NB4 (cell line): ENCODE measurements around the gene GPR84.
"Not testable (repeated sequence)": the region's sequence is repeated elsewhere in the genome, so short reads cannot be mapped to it uniquely, and the experiment has no call there.

Experiments used
- DNase-seq: peaks from one replicate; pipeline ENCODE4 v3.0.0; 2010; ENCODE audit warnings: low read depth
- H3K4me3 ChIP-seq: one replicate; pipeline ENCODE4 v1.5.1; 2011; ENCODE audit warnings: mild to moderate bottlenecking, low read depth, low read length, moderate library complexity
- MYC ChIP-seq: IDR thresholded peaks from 2 replicates; pipeline ENCODE4 v1.6.1; 2011; ENCODE audit warnings: low read depth, low read length
- POLR2A ChIP-seq: IDR thresholded peaks from 2 replicates; pipeline ENCODE4 v1.6.1; 2011; ENCODE audit warnings: mild to moderate bottlenecking; ENCODE audit not compliant: insufficient read length; ENCODE audit errors: extremely low read depth
- TF ChIP-seq, protein P1 (sequence below): IDR thresholded peaks from 2 replicates; pipeline ENCODE4 v1.6.1; 2011; ENCODE audit warnings: low read depth, low read length
- TF ChIP-seq, protein P2 (sequence below): IDR thresholded peaks from one replicate; pipeline ENCODE4 v1.5.1; 2012; ENCODE audit warnings: low read depth, low read length

GPR84 gene

DNA sequence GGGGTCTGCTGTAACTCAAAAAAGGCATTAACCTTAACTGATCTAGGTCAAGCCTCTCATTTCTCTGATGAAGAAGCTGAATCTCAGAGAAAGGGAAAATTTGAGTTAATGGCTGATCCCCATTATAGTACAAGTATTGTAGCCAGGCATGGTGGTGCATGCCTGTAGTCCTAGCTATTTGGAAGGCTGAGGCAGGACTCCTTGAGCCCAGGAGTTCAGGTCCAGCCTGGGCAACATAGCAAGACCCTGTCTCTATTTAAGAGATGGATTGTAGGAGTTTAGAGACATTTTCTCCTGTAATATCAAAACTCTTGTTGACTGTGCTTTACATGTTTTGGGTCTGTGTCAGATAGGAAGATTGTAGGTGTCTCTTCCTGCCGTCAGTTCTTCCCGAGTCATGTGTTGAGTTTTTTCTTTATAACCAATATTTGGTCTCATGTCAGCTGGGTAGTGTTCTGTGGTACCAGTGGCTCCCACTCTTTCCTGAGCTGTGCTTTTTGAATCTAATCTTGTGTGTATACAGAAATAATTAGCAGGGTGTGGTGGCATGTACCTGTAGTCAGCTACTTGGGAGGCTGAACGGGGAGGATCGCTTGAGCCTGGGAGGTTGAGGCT is 30.8 kb downstream of the GPR84 start:
- no peak for DNase-seq
- no peak overlapping the region for H3K4me3 ChIP-seq
- TF ChIP-seq MYC (no peak), POLR2A (no peak)
- TF ChIP-seq, protein P1, sequence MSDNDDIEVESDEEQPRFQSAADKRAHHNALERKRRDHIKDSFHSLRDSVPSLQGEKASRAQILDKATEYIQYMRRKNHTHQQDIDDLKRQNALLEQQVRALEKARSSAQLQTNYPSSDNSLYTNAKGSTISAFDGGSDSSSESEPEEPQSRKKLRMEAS: no peak
- TF ChIP-seq, protein P2, sequence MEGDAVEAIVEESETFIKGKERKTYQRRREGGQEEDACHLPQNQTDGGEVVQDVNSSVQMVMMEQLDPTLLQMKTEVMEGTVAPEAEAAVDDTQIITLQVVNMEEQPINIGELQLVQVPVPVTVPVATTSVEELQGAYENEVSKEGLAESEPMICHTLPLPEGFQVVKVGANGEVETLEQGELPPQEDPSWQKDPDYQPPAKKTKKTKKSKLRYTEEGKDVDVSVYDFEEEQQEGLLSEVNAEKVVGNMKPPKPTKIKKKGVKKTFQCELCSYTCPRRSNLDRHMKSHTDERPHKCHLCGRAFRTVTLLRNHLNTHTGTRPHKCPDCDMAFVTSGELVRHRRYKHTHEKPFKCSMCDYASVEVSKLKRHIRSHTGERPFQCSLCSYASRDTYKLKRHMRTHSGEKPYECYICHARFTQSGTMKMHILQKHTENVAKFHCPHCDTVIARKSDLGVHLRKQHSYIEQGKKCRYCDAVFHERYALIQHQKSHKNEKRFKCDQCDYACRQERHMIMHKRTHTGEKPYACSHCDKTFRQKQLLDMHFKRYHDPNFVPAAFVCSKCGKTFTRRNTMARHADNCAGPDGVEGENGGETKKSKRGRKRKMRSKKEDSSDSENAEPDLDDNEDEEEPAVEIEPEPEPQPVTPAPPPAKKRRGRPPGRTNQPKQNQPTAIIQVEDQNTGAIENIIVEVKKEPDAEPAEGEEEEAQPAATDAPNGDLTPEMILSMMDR: no peak

DNA sequence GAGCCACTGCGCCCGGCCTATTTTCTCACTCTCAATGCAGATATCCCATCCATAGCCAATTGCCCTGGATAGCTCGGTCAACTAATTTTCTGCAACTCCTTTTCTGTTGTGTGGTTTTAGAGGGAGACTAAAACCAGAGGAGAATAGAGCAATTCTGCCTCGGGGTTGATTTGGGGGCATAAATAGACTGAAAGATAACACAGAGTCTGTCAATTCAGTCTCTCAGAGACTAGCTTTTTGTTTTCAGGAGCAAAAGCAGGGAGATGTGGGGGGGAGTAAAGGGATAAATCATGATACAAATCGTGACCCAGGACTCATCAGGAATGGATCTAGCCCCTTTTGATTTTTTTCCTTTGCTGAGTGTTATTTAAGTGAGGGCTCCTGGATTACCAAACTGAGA is 32.8 kb downstream of the GPR84 start:
- TF ChIP-seq, protein P2: no peak
- TF ChIP-seq MYC (no peak), POLR2A (no peak)
- TF ChIP-seq, protein P1: no peak
- no peak for DNase-seq
- no peak overlapping the region for H3K4me3 ChIP-seq

DNA sequence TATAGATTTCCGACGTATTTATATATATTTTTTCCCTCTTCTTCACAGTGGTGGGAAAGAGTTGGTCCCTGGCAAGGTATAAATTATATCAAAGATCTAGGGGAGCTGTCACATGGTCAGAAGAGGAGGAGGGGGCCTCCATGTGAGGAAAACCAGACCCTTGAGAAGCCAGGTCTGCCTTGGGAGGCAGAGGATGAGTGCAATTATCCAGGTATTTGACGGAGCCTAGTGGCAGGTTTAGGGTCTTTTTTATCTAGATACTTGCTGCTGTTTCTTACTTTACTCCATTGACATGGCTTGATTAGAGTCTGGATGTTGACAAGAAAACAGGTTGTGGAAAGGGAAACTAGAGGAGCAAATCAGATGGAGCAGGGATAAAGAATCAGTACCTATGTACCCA is 33.8 kb downstream of the GPR84 start:
- DNase-seq: no peak
- no peak overlapping the region for H3K4me3 ChIP-seq
- TF ChIP-seq, protein P1: no peak
- TF ChIP-seq MYC (no peak), POLR2A (no peak)
- TF ChIP-seq, protein P2: no peak

DNA sequence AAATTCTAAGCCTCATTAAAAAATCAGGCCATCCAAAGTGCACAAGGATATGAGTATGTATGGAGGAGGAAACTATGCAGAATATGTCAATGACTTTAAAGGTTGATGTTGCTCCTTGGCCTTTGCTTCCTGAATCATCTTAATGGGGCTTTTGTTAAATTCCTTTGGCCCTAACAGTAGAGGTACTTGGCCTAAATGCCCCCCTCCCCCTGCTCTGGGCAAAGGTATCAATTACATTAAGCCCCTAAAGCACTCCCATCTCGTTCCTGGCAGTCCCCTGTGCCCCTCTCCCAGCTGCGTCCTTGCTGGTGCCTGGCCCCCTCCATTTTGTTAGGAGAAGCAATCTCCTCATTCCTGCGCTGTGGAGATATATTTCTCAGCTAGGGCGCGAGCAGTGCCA is 34.5 kb downstream of the GPR84 start:
- TF ChIP-seq MYC (no peak), POLR2A (no peak)
- TF ChIP-seq, protein P1: no peak
- TF ChIP-seq, protein P2: no peak
- no peak overlapping the region for H3K4me3 ChIP-seq
- no peak for DNase-seq

DNA sequence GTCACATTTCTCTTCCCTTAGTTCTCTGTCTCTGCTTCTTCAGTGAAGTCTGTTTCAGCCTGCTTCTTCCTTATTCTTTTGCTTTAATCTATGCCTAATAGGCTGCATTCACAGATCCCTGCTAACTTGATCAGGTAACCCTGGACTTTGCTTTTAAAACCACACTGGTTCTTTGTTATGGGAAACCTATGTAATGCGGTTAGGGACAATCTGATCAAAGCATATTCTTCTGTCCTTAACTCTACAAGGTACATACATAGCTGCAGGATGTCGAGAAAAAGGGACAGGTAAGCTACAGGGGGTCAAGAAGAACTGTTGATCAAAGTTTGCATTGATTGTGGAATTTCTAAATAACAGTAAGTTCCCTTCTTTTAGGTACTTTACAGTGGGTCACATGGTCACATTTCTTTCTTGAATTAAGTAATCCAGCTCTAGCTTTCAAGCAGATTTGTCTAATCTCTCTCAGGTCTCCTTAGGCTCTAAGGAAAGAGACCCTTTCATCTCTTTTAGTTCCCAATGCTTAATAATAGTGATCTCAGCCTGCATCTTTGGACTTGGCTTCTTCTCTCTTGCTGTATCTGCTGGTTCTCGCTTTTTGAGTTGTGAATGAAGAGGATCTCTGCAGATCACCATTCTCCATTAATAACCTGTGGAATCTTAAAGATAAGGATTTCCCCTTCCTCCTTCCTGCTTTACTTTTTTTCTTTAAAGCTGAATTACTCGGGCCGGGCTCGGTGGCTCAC is 35.5 kb downstream of the GPR84 start:
- no peak for DNase-seq
- no peak overlapping the region for H3K4me3 ChIP-seq
- TF ChIP-seq, protein P1: no peak
- no peak for TF ChIP-seq POLR2A
- TF ChIP-seq MYC: no peak
- TF ChIP-seq, protein P2: no peak

DNA sequence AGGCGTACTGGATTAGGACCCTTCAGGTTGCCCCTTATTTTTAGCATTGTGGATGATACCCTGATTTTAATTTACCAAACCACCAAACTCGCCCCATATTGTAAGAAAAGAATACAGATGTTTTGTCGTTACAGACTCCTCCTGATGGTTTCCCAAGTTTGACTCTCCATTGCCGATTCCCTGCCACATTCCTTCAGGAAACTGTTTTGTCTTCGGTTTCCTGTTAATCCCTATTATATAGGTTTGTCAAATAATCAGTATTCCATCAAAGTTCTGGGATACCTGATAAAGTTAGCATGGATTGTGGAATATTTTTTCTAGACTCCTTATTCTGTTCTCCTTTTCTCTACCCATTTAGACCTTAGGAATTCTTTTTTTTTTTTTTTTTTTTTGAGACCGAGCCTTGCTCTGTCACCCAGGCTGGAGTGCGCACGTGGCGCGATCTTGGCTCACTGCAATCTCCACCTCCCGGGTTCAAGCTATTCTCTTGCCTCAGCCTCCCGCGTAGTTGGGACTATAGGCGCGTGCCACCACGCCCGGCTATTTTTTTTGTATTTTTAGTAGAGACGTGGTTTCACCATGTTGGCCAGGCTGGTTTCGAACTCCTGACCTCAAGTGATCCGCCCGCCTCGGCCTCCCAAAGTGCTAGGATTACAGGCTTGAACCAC is 38.7 kb downstream of the GPR84 start:
- not testable (repeated sequence) for DNase-seq
- peak overlapping the region; percentile 96 for H3K4me3 ChIP-seq
